ENCODE measurements around the gene RPL27A.

DNA sequence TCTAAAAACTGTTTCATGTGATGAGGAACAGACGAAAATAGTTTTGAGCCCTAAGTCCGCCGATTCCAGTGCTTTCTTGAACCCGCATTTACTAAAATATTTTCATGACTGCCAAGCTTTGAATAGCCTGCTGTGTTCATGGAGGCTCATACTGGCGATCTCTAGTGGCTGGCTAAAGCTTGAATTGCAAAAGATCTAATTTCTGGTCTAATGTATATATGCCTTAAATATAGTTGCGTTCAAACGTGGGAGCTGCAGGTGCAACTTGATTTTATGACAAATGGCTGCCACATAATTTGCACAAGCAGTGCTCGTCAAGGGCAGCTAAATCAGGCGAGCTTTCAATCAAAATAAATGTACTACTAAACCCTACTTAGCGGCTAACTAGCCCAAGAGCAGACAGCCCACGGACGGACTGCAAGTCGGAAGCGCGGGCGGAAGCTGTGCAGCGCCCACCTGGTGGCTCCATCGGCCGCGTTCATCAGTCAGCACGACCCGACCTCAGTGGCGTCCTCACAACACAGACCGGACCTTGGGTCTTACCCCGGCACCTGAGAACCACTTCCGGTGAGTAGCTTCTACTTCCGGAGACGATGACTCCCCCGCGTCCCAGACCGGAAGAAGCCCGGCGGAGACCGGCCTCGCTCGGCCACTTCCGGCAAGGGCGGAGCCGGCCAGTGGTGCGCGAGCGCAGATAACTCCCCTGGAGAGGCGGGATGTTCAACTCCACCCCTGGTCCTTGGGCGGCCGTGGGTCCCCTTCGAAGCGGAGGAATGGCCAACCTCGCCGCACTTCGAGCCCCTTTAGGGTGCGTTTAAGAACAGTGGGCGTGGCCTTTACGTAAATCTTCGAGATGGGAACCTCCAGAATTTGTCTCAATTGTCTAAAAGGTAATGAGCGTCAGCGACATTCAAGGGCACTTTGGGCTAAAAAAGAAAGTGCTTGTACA is 6.1 kb downstream of the RPL27A start:
- TF ChIP-seq, protein P1, sequence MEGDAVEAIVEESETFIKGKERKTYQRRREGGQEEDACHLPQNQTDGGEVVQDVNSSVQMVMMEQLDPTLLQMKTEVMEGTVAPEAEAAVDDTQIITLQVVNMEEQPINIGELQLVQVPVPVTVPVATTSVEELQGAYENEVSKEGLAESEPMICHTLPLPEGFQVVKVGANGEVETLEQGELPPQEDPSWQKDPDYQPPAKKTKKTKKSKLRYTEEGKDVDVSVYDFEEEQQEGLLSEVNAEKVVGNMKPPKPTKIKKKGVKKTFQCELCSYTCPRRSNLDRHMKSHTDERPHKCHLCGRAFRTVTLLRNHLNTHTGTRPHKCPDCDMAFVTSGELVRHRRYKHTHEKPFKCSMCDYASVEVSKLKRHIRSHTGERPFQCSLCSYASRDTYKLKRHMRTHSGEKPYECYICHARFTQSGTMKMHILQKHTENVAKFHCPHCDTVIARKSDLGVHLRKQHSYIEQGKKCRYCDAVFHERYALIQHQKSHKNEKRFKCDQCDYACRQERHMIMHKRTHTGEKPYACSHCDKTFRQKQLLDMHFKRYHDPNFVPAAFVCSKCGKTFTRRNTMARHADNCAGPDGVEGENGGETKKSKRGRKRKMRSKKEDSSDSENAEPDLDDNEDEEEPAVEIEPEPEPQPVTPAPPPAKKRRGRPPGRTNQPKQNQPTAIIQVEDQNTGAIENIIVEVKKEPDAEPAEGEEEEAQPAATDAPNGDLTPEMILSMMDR (IDR thresholded peaks at IDR 0.05): peak; percentile 32
- TF ChIP-seq EZH2phosphoT487 (IDR thresholded peaks at IDR 0.05) (no peak), EZH2 (IDR thresholded peaks at IDR 0.05) (no peak)

Measured in neural progenitor cell (in vitro differentiated cells).